ENCODE results near the gene MYH15. TPM values are rescaled to one million over a fixed set of nuclear protein-coding genes. Genes with fewer than 3 reads are reported as not detected.

MYH15 gene
- total RNA-seq, 6 donors from 2014 or later, result 0.20 to 7.3 (median 0.93) TPM

- no peaks in the 10 kb centered on the region for H3K36me3 ChIP-seq
- no peaks in the 10 kb centered on the region for H3K4me1 ChIP-seq
- H3K9me3 ChIP-seq, result no peaks in the 10 kb centered on the region
- H3K4me3 ChIP-seq, result no peak overlapping the region
- WGBS, 2 donors, result 75 to 79% methylated on average over 12 of the region's 12 CpGs
- TF ChIP-seq EP300 (IDR thresholded peaks at IDR 0.05) (no peak), POLR2A (IDR thresholded peaks at IDR 0.05) (no peak), POLR2AphosphoS5 (IDR thresholded peaks at IDR 0.05) (no peak), CTCF (IDR thresholded peaks at IDR 0.05) (no peak)
- no peak overlapping the region for H3K27ac ChIP-seq
- ATAC-seq (ENCODE audit: low FRiP score in 2 of 2), result no peak
- no peak for DNase-seq
- no peaks in the 10 kb centered on the region for H3K27me3 ChIP-seq
Measured at GRCh38 chr3:108388136-108389132, 122.0 kb downstream of the MYH15 start.

- H3K4me3 ChIP-seq, result no peak overlapping the region
Measured at GRCh38 chr3:108387063-108387462, 123.3 kb downstream of the MYH15 start.

GRCh38 chr3:108383306-108383705 lies 127.1 kb downstream of the MYH15 start:
- Histone ChIP-seq H3K4me1 (no peaks in the 10 kb centered on the region), H3K4me3 (no peak overlapping the region), H3K36me3 (no peaks in the 10 kb centered on the region), H3K27ac (no peak overlapping the region), H3K9me3 (no peaks in the 10 kb centered on the region), H3K27me3 (no peaks in the 10 kb centered on the region)
- DNase-seq, result no peak
- no peak for ATAC-seq (ENCODE audit: low FRiP score in 2 of 2)
- no peak for TF ChIP-seq EP300 (IDR thresholded peaks at IDR 0.05)

More at GRCh38 chr3:108387063-108387462, 123.3 kb downstream of the MYH15 start:
- TF ChIP-seq POLR2A (IDR thresholded peaks at IDR 0.05) (no peak), POLR2AphosphoS5 (IDR thresholded peaks at IDR 0.05) (no peak), CTCF (IDR thresholded peaks at IDR 0.05) (no peak)
- no peak overlapping the region for H3K27ac ChIP-seq
- H3K27me3 ChIP-seq, result no peaks in the 10 kb centered on the region
- 83 to 84% methylated on average over 1 of the region's 1 CpG for WGBS, 2 donors
- no peak for ATAC-seq (ENCODE audit: low FRiP score in 2 of 2)
- DNase-seq, result no peak
- H3K4me1 ChIP-seq, result no peaks in the 10 kb centered on the region
- H3K36me3 ChIP-seq, result no peaks in the 10 kb centered on the region
- no peaks in the 10 kb centered on the region for H3K9me3 ChIP-seq

- 69 to 73% methylated on average over 3 of the region's 3 CpGs for WGBS, 2 donors
Measured at GRCh38 chr3:108381529-108382140, 128.8 kb downstream of the MYH15 start.

More at GRCh38 chr3:108381529-108382140, 128.8 kb downstream of the MYH15 start:
- ATAC-seq (ENCODE audit: low FRiP score in 2 of 2), result no peak
- no peak for TF ChIP-seq EP300 (IDR thresholded peaks at IDR 0.05)
- no peak for TF ChIP-seq CTCF (IDR thresholded peaks at IDR 0.05)
- no peak for TF ChIP-seq POLR2A (IDR thresholded peaks at IDR 0.05)
- TF ChIP-seq POLR2AphosphoS5 (IDR thresholded peaks at IDR 0.05), result no peak
- H3K4me1 ChIP-seq, result no peaks in the 10 kb centered on the region
- no peak overlapping the region for H3K4me3 ChIP-seq
- H3K9me3 ChIP-seq, result no peaks in the 10 kb centered on the region
- DNase-seq, result no peak
- H3K36me3 ChIP-seq, result no peaks in the 10 kb centered on the region
- H3K27me3 ChIP-seq, result no peaks in the 10 kb centered on the region
- H3K27ac ChIP-seq, result no peak overlapping the region

All from upper lobe of left lung (tissue), 6 donors.